A673 (cell line): Measurements from ENCODE around the gene OR2Y1.

ENCODE experiments used
- EZH2 ChIP-seq: fragments of 200-600 bp; sonication (generic); IDR thresholded peaks from 2 replicates; pipeline ENCODE4 v1.6.1; 2017; ENCODE audit warnings: borderline replicate concordance, low read depth, mild to moderate bottlenecking, mixed read lengths, antibody characterized with exemption, low read length; ENCODE audit not compliant: poor library complexity, severe bottlenecking
- TF ChIP-seq, protein P1 (sequence below): fragments of 300-800, 200-600 bp; sonication (generic); conservative IDR thresholded peaks from 2 replicates; pipeline ENCODE4 v1.5.1; 2017; ENCODE audit warnings: low read depth, mild to moderate bottlenecking, antibody characterized with exemption, low read length, moderate library complexity, mixed read lengths

DNA sequence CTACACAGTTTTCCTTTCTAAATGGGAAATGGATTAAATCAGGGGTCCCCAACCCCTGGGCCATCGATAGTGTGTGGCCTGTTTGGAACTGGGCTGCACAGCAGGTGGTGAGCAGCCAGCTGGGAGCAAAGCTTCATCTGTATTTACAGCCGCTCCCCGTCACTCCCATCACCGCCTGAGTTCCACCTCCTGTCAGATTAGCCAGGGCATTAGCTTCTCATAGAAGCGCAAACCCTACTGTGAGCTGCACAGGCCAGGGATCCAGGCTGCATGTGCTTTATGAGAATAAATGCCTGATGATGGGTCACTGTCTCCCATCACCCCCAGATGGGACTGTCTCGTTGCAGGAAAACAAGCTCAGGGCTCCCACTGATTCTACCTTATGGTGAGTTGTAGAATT is 49.3 kb downstream of the OR2Y1 start:
- TF ChIP-seq, protein P1, sequence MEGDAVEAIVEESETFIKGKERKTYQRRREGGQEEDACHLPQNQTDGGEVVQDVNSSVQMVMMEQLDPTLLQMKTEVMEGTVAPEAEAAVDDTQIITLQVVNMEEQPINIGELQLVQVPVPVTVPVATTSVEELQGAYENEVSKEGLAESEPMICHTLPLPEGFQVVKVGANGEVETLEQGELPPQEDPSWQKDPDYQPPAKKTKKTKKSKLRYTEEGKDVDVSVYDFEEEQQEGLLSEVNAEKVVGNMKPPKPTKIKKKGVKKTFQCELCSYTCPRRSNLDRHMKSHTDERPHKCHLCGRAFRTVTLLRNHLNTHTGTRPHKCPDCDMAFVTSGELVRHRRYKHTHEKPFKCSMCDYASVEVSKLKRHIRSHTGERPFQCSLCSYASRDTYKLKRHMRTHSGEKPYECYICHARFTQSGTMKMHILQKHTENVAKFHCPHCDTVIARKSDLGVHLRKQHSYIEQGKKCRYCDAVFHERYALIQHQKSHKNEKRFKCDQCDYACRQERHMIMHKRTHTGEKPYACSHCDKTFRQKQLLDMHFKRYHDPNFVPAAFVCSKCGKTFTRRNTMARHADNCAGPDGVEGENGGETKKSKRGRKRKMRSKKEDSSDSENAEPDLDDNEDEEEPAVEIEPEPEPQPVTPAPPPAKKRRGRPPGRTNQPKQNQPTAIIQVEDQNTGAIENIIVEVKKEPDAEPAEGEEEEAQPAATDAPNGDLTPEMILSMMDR, result no peak
- TF ChIP-seq EZH2, result no peak
